ENCODE data around the gene HSH2D. TPM values are rescaled to one million over a fixed set of nuclear protein-coding genes. Genes with fewer than 3 reads are reported as not detected.
A peak's percentile ranks its signal among the peaks of the same experiment; 100 is the strongest.

The HSH2D gene
- total RNA-seq, 1 donor from 2014 or later: not detected

- DNase-seq (ENCODE audit: low read depth, low spot score): no peak
These were observed 47.9 kb downstream of the HSH2D start for GRCh38 chr19:16191216-16191908.

GRCh38 chr19:16193466-16193865 is 50.0 kb downstream of the HSH2D start:
- no peak for DNase-seq (ENCODE audit: low read depth, low spot score)

GRCh38 chr19:16197188-16197621 is 53.7 kb downstream of the HSH2D start:
- peak; percentile 10 for DNase-seq (ENCODE audit: low read depth, low spot score)

DNA sequence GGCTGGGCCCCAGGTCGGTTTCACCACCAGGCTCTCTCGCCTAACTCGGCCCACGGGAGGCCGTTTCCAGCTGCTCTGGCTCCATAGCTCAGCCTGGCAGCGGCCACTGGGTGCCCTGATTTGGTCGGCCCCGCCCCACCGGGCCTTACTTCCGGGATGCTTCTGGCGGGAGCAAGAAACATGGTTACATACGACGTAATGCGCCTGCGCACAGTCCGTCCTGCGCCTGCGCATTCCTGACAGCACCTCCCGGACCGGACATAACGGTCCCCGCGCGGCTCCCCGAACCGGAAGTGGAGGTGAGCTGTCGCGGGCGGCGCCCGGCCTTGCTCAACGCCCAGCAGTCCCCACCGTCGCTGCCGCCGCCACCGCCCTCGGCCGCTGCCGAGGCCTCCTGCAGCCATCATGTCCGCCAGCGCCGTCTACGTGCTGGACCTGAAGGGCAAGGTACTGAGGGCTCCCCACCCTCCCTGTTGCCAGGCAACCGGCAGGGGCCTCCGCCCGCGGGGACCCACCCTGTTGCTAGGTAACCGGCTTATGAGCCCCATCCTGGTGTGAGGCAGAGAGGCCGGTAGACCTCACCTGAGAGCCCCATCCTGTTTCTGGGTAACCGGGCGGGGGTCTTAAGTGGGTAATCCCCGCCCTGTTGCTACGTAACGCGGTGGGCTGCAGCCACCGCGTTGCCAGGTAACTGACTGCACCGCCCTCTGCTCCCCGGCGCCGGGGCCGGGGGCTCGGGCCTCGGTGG is 54.3 kb downstream of the HSH2D start, which contains the start of gene AP1M1:
Gene AP1M1, plus strand, starts transcription at position 290 of the 748 bp plus-strand sequence. Its CDS starts 116 bp downstream, at position 406.
- peak; percentile 85 for DNase-seq (ENCODE audit: low read depth, low spot score)

- no peak for DNase-seq (ENCODE audit: low read depth, low spot score)
These were observed 54.8 kb downstream of the HSH2D start for GRCh38 chr19:16198370-16198651.

DNA sequence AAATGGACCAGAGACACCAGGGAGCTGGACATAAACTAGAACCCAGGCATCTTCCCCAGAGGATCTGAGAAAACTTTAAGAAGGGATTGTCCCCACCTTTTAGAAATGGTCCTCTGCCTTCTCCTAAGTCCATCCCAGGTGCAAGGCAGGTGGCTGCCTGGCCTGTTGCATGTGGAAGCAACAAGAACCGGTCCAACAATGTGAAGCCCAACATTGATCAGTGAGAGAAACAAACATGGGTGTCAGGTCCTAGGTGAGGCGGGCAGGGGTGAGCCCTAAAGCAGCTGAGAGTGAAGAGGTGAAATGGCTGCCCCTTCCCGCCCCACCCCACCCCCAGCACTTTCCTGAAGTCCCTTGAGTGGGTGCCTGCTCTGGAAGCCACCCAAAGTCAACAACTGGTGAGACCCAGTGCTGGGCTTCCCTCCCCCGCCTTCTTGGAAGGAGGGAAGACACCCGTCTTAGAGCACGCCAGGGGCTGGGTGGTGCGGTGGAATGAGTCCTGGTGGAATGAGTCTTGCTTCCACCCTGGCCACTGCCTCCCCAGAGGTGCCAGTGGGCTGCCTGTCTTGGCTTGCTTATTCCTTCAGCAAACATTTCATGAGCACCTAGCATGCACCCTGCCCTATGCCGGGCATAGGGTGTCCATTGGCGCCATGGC is 55.9 kb downstream of the HSH2D start:
- no peak for DNase-seq (ENCODE audit: low read depth, low spot score)

DNA sequence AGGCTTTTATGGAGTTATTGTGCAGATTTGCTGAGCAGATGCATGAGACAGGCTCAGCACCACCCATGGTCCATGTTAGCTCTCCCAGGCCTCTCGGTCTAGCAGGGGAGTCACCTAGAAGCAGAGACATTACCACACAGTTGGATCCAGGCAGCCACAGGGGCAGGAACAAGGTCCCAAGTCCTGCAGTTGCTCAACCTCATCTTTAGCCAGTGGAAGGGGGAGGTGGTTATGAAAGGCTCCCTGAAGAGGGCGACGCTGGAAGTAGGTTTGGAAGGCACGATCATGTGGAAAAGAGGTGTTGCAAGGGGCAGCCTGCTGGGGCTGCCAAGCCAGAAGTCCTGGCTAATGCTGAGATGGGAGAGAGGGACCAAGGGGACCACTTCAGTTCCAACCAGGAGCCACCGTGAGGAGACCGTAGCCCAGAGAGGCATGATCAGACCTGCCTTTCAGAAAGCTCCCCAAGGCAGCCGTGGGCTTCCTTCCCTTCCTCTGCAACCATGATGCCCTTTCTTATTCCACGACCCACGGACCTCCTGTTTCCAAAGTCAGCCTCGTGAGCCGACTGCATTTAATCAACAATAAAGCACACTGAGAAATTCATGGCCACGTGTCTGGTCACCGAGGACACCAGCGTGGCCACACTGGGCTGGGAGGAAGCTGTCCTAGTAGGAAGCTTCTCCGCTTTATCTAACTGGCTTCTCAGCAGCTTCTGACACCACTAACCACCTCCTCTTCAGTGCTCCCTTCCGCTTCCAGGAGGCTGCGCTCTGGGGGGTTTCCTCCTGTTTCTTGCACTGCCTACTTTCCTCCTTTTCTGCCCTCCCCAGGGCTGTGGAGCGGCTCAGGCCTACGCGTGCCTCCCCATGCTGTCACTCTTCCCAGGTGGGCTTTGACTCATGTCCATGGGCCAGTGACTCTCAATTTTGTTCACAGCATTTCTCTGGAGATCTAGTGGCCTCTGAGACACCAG is 56.8 kb downstream of the HSH2D start:
- no peak for DNase-seq (ENCODE audit: low read depth, low spot score)

- DNase-seq (ENCODE audit: low read depth, low spot score): no peak
These were observed 57.5 kb downstream of the HSH2D start for GRCh38 chr19:16201011-16201391.

- DNase-seq (ENCODE audit: low read depth, low spot score): no peak
These were observed 59.1 kb downstream of the HSH2D start for GRCh38 chr19:16202320-16203255.

DNA sequence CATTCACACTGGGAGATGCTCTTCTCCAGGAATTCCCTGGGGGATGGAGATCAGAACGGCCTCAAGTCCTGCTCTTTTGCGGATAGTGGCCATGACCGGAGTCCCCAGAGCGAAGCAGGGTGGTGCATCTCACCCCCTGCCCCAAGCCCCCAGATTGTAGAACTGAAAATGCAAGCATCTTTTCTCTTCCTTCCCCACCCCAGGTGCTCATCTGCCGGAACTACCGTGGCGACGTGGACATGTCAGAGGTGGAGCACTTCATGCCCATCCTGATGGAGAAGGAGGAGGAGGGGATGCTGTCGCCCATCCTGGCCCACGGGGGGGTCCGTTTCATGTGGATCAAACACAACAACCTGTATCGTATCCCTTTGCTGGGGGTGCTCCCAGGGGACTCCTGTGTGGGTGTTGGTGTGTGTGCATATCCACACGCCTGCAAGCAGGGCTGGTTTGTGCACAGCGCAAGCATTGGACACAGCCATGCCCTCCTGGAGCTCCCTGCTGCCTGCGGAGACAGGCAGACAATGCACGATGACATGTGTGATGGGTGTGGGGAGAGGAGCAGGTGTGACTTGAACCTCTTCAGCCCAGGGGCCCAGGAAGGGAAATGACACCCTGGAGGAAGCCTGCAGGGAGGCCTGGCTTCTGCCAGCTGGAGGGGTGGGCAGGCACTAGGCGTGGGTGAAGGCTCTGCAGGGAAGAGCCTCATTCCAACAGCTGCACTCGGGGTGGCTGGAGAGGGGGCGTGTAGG is 59.9 kb downstream of the HSH2D start:
- no peak for DNase-seq (ENCODE audit: low read depth, low spot score)

DNA sequence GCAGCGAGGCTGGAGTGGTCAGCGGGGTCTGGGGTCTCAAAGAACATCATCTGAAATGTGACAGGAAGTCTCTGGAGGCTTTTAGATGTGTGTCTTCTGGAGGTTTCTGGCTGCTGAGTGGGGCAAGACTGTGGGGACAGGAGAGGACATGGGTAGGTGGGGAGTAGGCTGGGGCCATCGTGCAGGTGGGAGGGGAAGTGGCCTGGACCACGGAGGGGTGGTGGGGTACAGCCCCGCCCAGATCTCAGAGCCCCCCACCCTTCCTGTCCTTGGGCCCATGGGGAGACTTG is 60.5 kb downstream of the HSH2D start:
- no peak for DNase-seq (ENCODE audit: low read depth, low spot score)

DNA sequence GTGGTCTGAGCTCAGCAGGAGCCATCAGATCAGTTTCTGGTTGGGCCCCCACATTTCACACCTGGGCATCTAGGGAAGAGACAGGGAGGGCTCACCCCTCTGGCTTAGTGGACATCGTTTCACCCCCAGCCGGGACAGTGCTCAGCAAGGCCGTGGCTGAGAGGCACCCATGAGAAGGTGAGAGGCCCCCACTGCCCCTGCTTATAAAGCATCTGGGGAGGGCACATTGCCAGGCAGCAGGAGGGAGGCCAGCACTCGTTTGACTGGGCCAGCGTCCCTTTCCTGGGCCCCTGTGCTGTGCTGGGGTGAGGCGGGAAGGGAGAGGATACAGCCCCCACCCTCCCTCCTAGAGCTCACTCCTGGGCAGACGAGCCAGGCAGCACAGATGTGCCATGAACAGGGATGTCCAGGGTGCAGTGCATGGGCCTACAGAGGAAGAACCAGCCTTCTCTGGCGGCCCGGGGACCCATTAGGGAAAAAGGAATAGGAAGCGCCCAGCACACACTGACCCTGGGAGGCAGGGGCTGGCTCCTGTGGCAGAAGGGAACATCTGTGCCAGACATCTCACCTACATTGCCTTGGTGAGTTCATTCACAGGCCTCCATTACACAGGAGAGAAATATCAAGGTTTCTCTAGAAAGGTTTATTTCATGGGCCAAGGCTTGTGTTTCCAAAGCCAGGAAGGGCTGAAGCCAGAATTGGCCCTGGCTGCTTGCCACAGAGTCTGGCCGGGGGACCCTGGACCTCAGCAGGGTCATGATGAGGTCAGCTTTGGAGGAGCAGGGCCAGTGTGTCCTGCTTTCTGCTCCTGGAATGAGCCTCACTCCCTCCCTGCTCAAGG is 61.9 kb downstream of the HSH2D start:
- no peak for DNase-seq (ENCODE audit: low read depth, low spot score)

DNA sequence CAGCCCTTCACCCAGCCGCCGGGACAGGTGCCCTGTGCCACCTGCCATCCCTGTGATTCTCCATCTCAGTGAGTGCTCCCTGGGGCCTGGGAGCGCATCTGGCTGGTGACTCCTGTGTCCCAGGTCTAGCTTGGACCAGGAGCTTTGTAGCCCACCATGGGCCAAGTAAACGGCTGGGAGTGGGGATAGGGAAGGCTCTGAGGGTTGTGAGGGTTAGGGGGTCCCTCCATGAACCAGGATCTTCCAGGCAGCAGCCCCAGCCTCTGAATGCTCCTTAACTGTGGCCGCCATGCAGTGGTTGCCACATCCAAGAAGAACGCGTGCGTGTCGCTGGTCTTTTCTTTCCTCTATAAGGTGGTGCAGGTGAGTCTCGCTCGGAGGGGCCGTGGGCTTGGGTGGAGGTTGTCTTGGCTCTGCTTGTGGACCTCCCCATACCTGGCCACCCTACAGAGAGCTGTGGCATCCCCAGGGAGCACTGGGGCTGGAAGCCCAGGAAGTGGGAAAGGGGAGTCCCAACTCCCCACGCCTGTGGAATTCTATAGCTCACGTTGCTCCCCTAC is 62.6 kb downstream of the HSH2D start:
- no peak for DNase-seq (ENCODE audit: low read depth, low spot score)

DNA sequence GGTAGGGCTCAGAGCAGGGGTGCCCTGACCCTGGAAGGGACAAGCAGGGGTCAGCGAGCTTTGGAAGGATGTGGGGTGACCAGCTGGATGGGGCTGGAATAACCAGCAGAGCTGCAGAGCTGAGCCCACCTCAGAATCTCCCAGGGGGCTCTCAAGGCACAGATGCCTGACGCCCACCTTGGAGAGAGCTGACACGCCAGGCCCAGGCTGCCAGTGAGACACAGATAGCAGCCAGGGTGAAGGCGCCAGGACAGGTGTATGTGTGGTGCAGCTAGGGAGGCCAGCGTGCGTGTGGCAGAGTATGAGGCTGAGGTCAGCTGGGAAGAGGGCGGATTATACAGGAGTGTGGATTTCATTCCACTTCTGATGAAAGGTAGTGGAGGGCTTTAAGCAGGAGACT is 63.2 kb downstream of the HSH2D start:
- DNase-seq (ENCODE audit: low read depth, low spot score): no peak

GRCh38 chr19:16207063-16207462 is 63.6 kb downstream of the HSH2D start:
- no peak for DNase-seq (ENCODE audit: low read depth, low spot score)

DNA sequence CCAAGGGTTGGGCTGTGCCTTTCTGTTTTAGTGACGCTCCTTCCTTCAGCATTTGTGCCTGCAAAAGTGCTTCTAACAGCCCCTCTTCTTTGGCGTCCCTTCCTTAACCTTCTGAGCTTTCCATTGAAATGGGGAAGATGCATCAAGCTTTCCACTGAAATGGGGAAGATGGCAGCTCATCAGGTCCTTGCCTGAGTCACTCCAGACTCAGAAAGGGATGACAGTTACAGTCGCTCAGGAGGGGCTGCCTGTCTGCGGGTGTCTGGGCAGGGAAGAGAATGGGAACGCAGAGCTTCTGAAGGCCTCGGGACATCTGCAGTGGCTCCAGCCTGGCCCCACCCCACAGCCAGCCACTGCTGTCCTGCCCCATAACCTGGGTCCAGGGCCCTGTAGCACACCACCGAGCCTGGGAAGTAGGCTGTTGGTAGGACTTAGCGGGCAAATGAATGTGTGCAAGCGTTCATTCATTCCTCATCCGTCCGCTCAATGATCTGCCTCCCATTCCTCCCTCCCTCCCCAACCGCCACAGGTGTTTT is 64.1 kb downstream of the HSH2D start:
- DNase-seq (ENCODE audit: low read depth, low spot score): no peak

All from pulmonary artery endothelial cell (primary cell).